Osteocyte (in vitro differentiated cells): ENCODE measurements around the gene PRSS2. TPM values are rescaled to one million over a fixed set of nuclear protein-coding genes. Genes with fewer than 3 reads are reported as not detected.

ENCODE experiments used
- DNase-seq: peaks from one replicate; pipeline ENCODE4 v3.0.0; 2021; ENCODE audit warnings: mixed read lengths; ENCODE audit not compliant: unreplicated experiment; ENCODE audit errors: extremely low spot score
- H3K27ac Mint-ChIP-seq: one replicate; pipeline ENCODE4 v1.8.0; 2021; ENCODE audit warnings: mild to moderate bottlenecking, mixed read lengths; ENCODE audit not compliant: unreplicated experiment
- H3K27me3 Mint-ChIP-seq: one replicate; pipeline ENCODE4 v1.8.0; 2021; ENCODE audit warnings: mixed read lengths; ENCODE audit not compliant: unreplicated experiment
- H3K36me3 Mint-ChIP-seq: one replicate; pipeline ENCODE4 v1.8.0; 2021; ENCODE audit warnings: mixed read lengths; ENCODE audit not compliant: unreplicated experiment
- H3K4me1 Mint-ChIP-seq: one replicate; pipeline ENCODE4 v1.8.0; 2021; ENCODE audit warnings: mixed read lengths; ENCODE audit not compliant: unreplicated experiment
- H3K4me3 Mint-ChIP-seq: one replicate; pipeline ENCODE4 v1.8.0; 2021; ENCODE audit warnings: mild to moderate bottlenecking, moderate library complexity, mixed read lengths; ENCODE audit not compliant: unreplicated experiment
- H3K9me3 Mint-ChIP-seq: one replicate; pipeline ENCODE4 v1.8.0; 2021; ENCODE audit warnings: mixed read lengths; ENCODE audit not compliant: unreplicated experiment
- total RNA-seq: library from RNA; stranded (reverse); gene quantifications from 2 replicates; pipeline ENCODE4 v1.2.1, GENCODE V29; 2021
- TF ChIP-seq, protein P1 (sequence below): fragments of 200-600 bp; sonication (generic); IDR thresholded peaks from 2 replicates; pipeline ENCODE4 v1.5.0; 2021; ENCODE audit warnings: antibody characterized with exemption, mild to moderate bottlenecking, moderate library complexity

Gene PRSS2
- total RNA-seq, 1 donor from 2014 or later, result not detected

DNA sequence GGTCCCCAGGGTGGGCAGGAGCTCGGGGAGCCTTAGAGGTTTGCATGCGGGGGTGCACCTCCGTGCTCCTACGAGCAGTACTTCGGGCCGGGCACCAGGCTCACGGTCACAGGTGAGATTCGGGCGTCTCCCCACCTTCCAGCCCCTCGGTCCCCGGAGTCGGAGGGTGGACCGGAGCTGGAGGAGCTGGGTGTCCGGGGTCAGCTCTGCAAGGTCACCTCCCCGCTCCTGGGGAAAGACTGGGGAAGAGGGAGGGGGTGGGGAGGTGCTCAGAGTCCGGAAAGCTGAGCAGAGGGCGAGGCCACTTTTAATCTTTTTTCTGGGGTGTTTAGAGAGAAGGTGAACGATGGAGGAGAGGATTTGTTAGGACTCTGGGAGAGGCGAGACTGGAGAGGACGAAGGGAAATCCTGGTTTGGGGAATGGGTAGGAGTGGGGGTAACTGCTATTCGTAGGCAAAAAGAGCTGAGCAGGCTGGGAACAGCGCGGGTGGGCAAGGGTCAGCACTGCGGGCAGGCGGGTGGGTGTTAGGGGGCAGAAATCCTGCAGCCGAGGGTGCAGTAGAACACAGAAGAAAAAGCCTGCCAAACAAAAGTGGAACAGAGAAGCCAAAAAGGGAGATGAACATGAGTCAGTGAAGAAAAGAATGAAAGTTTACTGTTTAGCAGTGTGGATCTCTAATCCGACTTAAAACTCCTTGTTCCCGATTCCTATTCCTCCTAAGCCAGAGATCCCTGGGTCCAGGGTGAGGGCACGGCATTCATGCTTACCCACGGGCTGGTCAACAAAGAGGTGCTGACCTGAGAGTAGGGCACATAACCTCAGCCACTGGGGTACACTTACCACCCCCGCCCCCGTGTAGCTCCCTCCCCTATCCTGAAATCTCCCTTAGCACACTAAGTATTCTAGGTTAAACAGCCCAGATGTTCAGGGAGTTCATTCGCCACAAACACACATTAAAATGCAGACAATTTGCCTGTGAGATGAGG is 26.9 kb downstream of the PRSS2 start:
- Mint-ChIP-seq H3K27ac (no peak overlapping the region), H3K4me1 (peaks cover 10% of the 10 kb centered on the region), H3K36me3 (no peaks in the 10 kb centered on the region), H3K27me3 (peaks cover 75% of the 10 kb centered on the region), H3K9me3 (no peaks in the 10 kb centered on the region), H3K4me3 (peak overlapping the region; percentile 44)
- DNase-seq, result peak; percentile 85
- TF ChIP-seq, protein P1, sequence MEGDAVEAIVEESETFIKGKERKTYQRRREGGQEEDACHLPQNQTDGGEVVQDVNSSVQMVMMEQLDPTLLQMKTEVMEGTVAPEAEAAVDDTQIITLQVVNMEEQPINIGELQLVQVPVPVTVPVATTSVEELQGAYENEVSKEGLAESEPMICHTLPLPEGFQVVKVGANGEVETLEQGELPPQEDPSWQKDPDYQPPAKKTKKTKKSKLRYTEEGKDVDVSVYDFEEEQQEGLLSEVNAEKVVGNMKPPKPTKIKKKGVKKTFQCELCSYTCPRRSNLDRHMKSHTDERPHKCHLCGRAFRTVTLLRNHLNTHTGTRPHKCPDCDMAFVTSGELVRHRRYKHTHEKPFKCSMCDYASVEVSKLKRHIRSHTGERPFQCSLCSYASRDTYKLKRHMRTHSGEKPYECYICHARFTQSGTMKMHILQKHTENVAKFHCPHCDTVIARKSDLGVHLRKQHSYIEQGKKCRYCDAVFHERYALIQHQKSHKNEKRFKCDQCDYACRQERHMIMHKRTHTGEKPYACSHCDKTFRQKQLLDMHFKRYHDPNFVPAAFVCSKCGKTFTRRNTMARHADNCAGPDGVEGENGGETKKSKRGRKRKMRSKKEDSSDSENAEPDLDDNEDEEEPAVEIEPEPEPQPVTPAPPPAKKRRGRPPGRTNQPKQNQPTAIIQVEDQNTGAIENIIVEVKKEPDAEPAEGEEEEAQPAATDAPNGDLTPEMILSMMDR, result no peak

DNA sequence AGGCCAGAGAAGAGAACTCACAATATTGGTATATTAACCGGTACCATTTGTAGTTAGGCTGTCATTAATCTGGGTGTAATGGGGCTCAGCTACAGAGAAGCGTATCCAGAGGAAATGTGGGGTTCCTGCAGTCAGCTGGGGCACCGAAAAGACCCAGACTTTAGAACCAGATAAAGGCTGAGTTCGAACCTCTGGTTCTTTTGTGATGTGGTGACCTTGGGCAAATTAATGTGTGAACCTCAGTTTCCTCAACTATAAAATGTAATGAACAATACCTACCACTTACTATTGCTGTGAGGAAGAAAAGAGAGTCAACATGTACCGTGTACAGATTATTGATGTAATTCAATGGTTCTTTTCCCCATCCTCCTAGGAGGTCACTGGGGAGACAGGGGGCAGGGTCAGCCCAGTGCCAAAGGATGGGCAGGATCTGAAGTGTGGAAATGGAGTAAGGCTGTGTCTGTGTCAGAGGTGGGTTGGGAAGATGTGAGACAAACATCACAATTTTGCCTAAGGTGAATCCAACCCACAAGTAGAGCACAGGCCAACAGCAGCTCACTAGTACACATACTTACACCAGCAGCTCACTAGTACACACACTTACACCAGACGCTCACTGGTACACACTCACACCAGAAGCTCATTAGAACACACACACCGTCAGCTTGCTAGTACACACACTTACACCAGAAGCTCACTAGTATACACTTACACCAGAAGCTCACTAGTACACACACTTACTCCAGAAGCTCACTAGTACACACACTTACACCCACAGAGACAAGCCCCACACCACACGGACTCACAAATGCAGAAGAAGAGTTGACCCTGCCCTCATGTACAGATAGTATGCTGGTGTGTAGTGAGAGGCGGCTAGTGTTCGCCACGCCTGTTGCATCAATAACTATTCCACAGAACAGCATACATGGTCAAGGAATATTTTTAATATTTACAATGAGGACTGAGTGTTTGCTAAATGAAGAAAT is 28.0 kb downstream of the PRSS2 start:
- Mint-ChIP-seq H3K9me3 (no peaks in the 10 kb centered on the region), H3K27ac (no peak overlapping the region), H3K4me1 (peaks cover 10% of the 10 kb centered on the region), H3K4me3 (no peak overlapping the region), H3K36me3 (no peaks in the 10 kb centered on the region), H3K27me3 (peaks cover 75% of the 10 kb centered on the region)
- DNase-seq, result peak; percentile 25
- TF ChIP-seq, protein P1, result no peak

DNA sequence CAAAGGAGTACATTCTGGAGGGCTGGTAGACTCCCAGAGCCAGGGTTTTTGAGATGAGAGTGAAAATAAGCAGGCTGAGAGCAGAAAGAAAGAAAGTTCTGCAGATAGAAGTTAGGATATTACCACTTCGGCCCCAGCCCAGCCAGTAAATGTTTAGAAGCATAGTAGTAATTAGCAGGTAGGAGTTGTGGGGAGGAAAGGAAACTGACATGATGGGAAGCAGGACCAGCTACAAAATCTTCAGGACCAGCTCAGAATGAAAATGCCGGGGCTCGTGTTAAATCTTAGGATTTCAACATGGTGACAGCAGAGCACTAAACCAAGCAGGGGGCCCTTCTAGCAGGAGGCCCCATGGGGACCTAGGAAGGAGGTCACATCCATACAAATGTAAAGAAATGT is 28.7 kb downstream of the PRSS2 start:
- Mint-ChIP-seq H3K27ac (no peak overlapping the region), H3K27me3 (peaks cover 72% of the 10 kb centered on the region), H3K4me1 (peaks cover 10% of the 10 kb centered on the region), H3K4me3 (no peak overlapping the region), H3K36me3 (no peaks in the 10 kb centered on the region), H3K9me3 (no peaks in the 10 kb centered on the region)
- TF ChIP-seq, protein P1, result no peak
- DNase-seq, result peak; percentile 49

DNA sequence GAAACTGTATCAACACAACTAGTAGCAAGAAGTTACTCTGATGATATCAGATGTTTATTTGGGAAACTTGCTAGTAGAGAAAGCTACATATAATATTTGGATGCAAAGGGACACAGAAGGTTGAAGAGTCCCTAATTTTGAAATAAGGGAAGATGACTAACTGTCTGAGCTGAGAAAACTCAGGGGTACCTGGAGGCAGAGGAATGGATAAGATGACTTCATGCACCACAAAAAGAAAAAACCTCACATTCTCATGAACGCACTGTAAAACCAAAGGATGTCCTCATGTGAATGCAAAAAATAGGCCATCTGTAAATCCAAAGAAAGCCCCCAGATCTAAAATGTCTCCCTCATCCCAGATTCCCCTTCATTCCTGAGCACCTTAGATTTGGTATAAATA is 29.3 kb downstream of the PRSS2 start:
- no peak overlapping the region for H3K27ac Mint-ChIP-seq
- peaks cover 70% of the 10 kb centered on the region for H3K27me3 Mint-ChIP-seq
- H3K36me3 Mint-ChIP-seq, result no peaks in the 10 kb centered on the region
- H3K4me1 Mint-ChIP-seq, result peaks cover 10% of the 10 kb centered on the region
- TF ChIP-seq, protein P1, result no peak
- no peaks in the 10 kb centered on the region for H3K9me3 Mint-ChIP-seq
- DNase-seq, result no peak
- no peak overlapping the region for H3K4me3 Mint-ChIP-seq
